Measurements from ENCODE around the gene IL36A.

IL36A gene

DNA sequence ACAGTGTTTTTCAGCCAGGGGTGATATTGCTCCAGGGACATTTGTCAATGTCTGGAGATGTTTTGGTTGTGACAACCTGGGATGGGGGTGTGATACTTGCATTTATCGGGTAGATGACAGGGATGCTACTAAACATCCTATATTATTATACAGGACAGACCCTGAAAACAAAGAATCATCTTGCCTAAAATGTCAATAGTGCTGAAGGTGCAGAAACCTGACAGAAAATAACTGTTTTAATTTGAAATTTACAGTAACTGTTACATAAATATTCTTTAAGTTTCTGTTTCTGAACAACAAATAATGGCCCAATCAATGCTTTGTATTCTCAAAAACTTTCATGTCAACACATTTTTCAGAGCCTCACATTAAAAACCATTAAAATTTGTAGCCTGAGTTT lies 2.0 kb downstream of the IL36A start:
- DNase-seq (ENCODE audit: low read depth): no peak

DNA sequence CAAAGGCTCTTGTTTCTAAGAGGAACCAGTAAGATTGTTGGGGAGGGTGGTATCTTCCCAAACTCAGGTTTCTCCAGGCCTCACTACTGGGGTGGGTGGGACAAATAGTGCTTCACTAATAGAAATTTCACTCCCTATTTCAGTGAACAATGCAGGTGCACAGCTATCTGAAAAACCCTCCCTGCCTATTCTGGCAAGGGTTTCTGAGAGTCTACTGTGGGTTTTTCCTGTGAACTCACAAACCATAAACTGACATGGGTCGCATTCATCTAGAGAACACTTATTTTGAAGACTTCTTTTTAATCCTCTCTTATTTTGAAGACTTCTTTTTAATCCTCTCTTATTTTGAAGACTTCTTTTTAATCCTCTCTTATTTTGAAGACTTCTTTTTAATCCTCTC lies 4.4 kb downstream of the IL36A start:
- DNase-seq (ENCODE audit: low read depth): no peak

DNA sequence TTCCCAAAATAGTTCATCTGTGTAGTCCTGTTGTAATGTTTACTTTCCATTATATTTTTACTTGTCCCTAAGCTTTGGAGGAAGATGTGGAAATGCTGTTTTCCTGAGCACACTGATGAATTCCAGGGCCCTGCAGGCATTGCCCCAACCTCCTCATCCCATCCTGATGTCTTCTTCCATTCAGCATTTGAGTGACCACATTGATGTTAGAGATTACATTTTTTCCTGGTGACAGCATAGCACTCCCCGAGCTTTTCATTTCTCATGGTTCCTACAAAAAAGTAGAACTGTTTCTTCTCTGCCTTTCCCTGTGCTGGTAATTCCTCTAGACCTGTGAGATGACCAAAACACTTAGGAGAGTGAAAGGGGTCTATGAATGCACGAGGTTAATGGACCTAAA lies 4.8 kb downstream of the IL36A start:
- DNase-seq (ENCODE audit: low read depth): peak; percentile 55

DNA sequence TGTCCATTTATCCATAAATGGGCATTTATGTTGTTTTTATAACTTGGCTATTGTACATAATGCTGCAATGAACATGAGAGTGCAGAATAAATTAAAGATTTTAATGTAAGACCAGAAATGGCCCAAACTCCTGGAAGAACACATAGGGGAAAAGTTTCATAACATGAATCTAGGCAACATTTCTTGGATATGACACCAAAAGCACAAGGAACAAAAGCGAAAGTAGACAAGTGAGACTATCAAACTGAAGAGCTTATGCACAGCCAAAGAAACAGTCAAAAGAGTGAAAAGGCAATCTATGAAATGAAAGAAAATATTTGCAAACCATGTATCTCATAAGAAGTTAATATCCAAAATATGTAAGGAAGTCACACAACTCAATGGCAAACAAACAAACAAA lies 5.8 kb downstream of the IL36A start:
- DNase-seq (ENCODE audit: low read depth): no peak

DNA sequence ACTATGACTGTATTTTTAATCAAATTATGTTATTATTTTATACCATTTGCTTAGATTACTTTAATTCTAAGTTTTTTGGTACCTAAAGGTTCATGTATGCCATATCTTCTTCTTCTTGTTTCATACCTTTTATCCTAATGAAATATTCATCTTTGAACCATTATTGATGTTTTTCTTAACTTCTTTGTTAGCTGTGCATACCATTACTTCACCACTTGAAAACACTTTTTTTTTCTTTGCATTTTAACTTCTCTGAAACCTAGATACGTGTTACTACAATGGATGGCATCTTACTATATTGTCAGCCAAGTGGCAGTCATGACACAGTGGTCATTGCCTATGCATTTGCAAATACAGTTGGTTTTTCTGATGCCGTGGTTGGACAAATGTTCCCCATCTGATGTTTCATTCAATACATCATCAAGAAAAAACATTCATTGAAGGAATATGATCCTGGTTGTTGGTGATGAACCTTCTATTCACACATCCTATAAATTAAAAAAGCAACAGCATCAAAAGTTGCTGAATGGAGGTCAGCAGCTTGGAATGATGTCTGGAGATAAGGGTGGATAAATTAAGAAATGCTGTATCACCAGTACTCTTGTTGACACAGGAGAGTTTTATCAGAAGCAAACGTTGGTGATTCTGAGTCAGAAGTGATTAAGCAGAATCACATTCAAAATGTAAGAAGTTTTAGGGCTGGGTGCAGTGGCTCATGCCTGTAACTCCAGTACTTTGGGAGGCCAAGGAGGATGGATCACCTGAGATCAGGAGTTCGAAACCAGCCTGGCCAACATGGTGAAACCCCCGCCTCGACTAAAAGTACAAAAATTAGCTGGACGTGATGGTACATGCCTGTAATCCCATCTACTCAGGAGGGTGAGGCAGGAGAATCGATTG lies 7.4 kb downstream of the IL36A start:
- DNase-seq (ENCODE audit: low read depth): peak; percentile 33

DNA sequence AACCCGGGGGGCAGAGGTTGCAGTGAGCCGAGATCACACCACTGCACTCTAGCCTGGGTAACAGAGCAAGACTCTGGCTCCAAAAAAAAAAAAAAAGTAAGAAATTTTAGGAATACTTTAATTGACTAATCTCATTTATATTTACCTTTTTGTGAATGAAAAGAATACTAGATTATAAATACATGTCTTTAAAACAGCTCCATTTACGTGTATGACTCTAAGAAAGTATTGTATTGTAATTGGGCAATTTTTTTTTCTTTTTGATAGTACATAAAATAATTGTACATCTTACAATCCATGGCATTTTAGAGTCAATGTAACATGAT lies 8.0 kb downstream of the IL36A start:
- no peak for DNase-seq (ENCODE audit: low read depth)

DNA sequence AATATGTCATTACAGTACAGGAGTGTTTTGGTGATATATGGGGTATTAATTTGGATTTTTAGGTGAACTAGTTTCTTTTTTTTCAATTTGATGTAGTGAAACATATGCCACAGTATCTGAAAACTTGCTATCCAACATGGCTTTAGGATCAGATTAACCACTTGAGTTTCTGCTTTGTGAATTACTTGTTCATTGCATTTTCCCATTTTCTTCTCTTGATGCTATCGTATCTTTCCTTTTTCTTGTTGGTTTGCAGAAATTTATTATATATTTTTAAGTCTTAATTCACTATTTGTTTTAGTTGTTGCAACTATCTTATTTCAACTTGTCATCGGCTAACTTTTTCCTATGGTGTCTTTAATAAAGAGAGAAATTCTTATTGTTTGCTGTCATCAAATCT lies 8.8 kb downstream of the IL36A start:
- DNase-seq (ENCODE audit: low read depth): no peak

DNA sequence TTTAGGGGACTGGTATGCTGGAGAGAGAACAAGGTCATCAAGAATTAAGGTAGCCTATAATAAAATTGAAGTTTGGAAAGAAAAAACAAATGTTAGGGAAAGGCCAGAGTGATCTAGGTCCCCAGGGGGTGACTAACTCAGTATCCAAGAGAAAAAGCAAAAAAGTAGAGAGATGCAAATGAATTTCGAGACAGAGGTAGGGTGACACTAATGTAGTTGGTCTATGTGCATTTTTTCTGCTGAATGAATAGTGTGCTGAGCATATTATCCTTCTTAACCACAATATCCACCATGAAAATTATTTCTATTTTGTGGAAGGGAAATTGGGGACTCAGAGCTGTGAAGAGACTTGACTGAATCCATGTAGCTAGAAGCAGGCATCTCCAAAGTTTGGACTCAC lies 9.8 kb downstream of the IL36A start:
- no peak for DNase-seq (ENCODE audit: low read depth)

DNA sequence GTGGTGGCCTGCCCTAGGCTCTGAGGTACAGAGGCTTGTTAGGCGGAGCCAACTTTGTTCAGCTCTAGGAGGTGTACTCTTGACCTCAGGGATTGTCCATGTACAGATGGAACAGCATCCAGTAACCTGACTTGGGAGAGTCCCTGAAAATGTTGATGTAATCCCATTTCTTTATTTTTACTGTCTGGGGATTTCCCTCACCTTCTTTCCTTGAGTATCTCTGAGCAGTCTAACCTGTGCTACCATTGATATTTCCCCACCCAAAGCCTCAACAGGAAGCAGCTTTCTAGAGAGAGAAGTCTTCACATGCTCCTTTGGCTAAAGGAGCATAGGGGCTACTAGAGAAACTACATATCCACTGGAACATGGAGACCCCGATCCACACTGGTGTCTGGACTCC lies 10.4 kb downstream of the IL36A start:
- no peak for DNase-seq (ENCODE audit: low read depth)

DNA sequence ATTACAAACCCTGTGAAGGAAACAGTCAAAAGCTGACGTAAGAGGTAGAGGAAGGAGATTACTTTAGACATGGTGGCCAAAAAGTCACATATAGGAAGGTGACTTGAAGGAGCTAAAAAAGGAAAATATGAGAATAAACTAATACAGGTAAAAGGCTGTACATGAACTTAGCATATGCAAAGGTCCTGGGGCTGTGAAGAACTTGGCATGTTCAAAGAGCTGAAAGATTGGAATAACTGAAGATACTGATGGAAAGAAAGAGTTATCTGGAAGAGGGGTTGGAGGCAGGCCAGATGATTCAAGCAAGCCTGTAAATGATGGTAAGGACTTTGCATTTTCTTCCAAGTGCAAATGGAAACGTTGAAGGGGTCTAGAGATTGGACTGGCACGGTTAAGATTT lies 13.2 kb downstream of the IL36A start:
- no peak for DNase-seq (ENCODE audit: low read depth)

DNA sequence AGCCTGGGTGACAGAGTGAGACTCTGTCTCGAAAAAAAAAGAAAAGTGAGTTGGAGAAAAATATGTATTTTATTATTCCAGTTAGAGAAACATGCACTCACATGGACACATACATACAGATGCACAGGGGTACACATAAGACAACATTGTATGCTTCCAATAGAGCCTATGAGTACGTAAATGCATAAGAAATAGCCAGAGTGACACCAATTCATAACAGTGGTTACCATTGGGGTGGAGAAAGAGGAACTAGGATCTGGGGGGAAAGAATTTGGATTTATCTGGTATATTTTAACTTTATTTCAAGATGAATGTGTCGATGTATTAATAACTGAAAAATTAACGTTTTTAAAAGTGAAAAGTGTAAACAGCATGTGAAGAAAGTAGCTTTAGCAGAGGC lies 16.1 kb downstream of the IL36A start:
- DNase-seq (ENCODE audit: low read depth): no peak

DNA sequence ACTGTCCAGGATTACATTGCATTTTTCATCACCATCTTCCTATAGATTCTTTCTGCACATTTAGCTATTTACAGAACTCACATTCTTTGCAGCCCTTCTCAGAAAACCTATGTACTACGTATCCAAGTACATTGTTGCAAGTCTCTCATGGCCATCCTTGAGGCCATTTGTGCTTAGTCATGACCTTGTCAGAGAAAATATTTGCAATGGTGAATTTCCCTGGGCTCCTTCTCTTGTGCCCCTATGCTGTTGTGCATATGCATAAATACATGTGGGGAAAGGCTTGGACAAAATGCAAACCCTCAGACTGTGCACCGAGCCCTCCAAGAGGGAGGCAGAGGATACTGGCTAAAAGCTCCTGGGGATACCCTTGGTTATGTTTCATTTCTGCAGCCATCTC lies 19.5 kb downstream of the IL36A start:
- DNase-seq (ENCODE audit: low read depth): no peak

DNA sequence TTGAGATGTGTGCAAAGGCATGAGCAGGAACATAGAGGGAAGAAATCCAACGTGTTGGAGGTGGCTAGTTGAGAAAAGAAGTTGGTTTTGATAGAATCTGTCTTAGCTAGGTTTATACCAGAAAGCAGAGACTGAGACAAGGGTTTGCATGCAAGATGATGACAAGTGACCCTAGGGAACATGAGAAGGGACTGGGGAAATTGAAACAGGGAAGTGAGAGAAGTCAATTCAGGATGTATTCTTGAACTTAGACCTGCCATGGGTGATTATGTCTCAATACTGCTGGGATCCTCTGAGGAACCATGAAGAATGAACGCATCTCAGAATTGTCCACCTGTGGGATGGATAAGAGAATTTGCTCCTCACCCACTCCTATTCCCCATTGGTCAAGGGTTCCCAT lies 20.5 kb downstream of the IL36A start:
- DNase-seq (ENCODE audit: low read depth): no peak

DNA sequence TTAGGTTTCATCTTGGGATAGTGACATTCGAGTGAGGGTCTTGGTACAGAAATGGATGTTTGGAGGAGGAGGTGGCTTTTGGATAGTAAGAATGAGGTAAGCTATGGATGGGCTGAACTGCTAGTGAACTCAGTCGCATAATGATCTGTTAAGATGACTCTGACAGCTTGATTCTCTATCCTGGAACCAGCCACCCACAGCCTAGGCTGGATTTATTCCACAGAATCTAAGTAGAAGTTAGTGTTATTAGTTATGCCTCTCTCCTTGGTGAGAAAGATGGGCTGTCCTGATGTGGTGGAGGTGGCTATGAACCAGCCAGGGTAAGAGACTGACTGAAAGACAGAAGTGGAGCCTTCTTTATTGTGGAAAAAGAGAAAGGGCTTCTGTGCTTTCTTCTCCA lies 22.4 kb downstream of the IL36A start:
- no peak for DNase-seq (ENCODE audit: low read depth)

DNA sequence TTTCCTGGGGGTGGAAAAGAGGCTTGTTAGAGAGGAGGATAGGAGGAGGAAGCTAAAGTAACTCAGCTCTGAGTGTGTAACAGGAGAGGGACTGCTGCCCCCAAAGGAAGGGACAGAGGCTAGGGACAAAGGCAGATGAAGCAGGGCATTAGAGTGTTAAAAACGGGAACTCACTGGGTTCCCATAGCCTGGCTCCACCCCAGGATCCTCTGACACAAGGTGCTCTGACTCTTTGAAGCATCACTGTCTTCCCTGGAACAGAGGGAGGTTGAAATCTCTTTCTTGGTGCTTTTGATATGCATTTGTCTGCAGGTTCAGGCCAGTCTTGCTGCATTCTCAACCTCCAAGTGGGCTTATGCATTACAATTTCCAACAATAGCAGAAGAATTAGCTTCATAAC lies 22.9 kb downstream of the IL36A start:
- no peak for DNase-seq (ENCODE audit: low read depth)

DNA sequence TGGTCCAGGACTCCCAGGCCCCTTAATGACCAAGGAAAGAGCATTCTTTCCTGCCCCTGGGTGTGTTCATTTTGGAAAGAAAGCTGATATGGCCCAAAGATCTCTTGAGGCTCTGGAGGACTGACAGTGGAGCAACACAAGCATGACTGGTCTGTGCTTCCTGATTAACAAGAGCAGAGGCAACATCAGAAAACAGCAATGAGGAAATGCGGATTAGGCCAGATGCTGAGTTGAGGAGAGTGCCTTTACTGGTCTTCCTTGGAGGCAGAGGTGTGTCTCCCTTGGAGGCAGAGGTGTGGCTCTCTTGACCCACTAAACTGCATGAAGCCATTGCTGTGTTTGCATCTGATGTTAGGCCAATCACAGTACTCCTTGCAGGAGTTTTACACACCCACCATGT lies 27.5 kb downstream of the IL36A start:
- DNase-seq (ENCODE audit: low read depth): no peak

DNA sequence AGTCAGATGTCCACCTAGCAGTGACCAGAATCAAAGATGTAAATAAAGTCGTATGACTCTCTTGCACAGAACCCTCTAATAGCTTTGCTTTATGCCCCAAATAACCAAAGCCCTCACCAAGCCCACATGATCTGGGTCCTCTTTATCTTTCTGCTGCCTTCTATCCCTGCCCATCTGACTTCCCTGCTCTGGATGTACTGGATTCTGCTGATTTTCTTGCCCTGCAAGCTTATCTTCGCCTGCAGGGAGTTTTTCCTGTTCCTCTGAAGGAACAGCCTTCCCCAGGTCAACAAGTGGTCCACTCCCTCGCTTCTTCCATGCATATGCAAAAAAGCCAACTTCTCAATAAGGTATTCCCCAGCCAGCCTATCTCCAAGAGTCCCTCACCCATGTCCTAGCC lies 28.8 kb downstream of the IL36A start:
- DNase-seq (ENCODE audit: low read depth): no peak

DNA sequence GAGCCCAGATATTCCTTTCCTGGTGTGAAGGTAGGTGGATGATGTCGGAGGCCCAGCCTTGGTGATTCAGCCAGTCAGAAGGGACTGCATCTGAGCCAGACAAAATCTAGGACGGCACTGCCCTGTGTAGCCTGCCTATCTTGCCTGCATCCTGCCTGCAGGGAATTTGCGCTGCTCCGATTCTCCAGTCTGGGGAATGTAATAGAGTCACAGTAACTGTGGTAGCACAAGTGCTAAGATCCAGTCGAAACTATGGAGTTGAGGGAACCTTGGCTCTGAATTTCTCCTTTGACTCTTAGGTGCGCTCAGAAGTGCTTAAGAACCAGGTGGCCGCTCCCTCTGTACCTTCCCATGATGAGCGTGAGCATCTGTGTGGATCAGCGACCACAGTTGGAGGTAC lies 31.5 kb downstream of the IL36A start:
- no peak for DNase-seq (ENCODE audit: low read depth)

DNA sequence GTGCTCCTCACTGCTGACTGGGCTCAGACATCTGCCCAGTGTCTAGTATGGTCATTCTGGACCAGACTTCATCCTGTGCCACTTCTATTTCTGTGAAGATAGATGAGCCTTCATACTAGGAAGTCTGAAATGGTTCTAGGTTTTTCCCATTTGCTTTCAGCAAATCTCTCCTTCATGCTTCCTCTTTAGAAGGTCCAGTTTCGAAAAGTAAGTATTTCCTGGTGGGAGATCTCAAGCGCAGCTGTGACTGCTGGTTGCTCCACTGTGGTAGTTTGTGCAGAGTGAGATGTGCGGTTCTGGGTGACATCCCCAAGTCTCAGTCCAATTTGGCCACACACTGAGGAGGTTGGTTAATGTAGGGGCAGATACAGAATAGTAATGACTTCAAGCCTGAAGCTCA lies 33.0 kb downstream of the IL36A start:
- no peak for DNase-seq (ENCODE audit: low read depth)

DNA sequence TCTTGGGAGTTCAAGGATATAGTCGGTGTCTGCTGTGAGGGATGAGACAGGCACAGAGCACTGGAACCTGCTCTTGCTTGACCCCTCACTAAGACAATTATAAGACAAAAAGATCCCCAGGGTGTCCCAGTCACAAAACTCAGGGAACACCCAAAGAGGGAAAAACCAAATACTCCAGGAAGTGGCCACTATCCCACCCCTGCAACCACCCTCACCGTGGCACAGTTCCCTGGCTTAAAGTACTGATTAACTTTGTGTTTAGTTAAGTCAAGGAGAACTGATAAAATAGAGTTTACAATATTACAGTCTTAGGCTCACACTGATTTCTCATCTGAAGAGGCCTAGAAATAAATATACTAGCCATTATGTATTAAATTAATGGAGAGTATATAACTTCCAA lies 33.9 kb downstream of the IL36A start:
- DNase-seq (ENCODE audit: low read depth): no peak

DNA sequence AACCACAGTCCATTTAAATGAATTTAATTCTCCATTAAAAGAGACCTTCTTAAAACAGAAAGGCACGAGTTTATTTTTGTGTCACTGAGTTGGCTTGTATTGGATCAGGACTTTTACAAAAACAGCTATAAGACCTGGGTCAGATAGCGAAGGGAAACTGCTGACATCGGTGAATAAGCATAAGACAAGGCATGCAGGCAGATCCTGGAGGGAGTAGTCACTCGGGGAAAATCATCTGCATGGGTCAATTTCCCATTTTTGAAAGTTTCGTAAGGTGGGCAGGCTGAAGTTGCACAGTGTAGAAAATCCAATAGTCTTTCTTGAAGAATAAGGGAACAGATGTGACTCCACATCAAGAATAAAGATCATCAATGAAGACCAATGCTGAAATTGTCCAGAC lies 34.5 kb downstream of the IL36A start:
- DNase-seq (ENCODE audit: low read depth): no peak

DNA sequence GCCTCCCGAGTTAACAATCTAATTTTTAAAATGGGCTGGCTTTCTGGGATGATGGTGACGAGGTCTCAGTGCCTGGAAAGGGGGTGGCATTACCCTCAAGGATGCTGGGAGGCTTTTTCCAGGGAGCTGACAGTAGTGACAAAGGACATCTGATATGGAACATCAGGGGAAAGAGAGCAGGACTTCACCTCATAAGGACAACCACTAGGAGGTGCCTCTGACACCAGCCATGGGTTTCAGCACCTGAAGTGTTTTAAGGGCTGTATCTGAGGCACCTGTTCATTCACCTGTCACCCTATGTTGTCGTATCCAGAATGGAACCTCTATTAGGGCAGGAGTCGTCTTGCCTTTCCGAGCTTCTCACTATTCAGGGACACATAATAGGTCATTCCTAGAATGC lies 36.6 kb downstream of the IL36A start:
- DNase-seq (ENCODE audit: low read depth): no peak

DNA sequence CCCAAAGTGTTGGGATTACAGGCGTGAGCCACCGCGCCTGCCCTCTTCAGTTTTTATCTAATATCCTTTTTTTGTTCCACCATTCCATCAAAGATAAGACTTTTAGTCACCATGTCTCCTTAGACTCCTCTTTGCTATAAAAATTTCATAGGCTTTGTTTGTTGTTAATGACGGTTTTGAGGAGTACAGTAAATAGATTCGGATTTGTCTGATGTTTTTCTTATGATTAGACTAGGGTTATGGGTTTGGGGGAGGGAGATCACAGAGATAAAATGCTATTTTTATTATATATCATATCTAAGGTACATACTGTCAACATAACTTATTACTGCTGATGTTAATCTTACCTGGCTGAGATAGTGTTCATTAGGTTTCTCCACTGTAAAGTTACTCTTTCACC lies 41.2 kb downstream of the IL36A start:
- no peak for DNase-seq (ENCODE audit: low read depth)
